HCT116 (cell line): ENCODE data around the gene RABGAP1. TPM values are rescaled to one million over a fixed set of nuclear protein-coding genes. Genes with fewer than 3 reads are reported as not detected.

ENCODE experiments used
- ATAC-seq: fragments of 200-7000 bp; cut with Tn5 transposase; 2 replicates; pipeline ENCODE4 v1.9.1; 2020; ENCODE audit warnings: mild to moderate bottlenecking, moderate library complexity
- BruUV-seq: library from RNA; stranded (reverse); fragments of 400-500 nt; replicated peaks from 2 replicates; lab custom pipeline; 2021; lab: Mats Ljungman, UMichigan
- CTCF ChIA-PET: fragments of 300-600 bp; sonication (Branson Sonifier 250); formaldehyde crosslinking; loops from one replicate; lab custom pipeline; 2021; ENCODE audit warnings: antibody characterized with exemption; lab: Charles Lee
- POLR2A ChIA-PET: fragments of 300-600, 350-600 bp; sonication (Branson Sonifier 250); formaldehyde crosslinking; loops from one replicate; lab custom pipeline; 2021; ENCODE audit warnings: antibody characterized with exemption; lab: Charles Lee
- RAD21 ChIA-PET, 2 experiments: fragments of 300-600 bp; sonication (Branson Sonifier 250); formaldehyde crosslinking; loops; one replicate each; lab custom pipeline; 2023; ENCODE audit warnings: low total read pairs in 2 of 2; ENCODE audit not compliant: uncharacterized antibody in 2 of 2, unreplicated experiment in 2 of 2, low non-redundant PET in 1 of 2; lab: Charles Lee
- DNase-seq: peaks from one replicate; pipeline ENCODE4 v3.0.0-alpha.2; 2010; ENCODE audit warnings: low read depth, low spot score
- H2AFZ ChIP-seq: fragments of 200-600 bp; shearing (Covaris generic), sonication (generic); 2 replicates; pipeline ENCODE4 v1.6.1; 2017; ENCODE audit warnings: low read depth, mixed run types, mixed read lengths, antibody characterized with exemption, low read length; ENCODE audit not compliant: poor library complexity, severe bottlenecking
- H3K27ac ChIP-seq: 2 replicates; pipeline ENCODE4 v1.5.1; 2012; ENCODE audit warnings: low read depth, low read length
- H3K27me3 ChIP-seq: fragments of 200-600 bp; sonication (generic); 2 replicates; pipeline ENCODE4 v1.6.1; 2016; ENCODE audit warnings: mixed run types, low read length, mixed read lengths; ENCODE audit not compliant: insufficient read depth
- H3K36me3 ChIP-seq, 2 experiments: fragments of 200-500 bp in 1 of 2; fragments of 200-600 bp in 1 of 2; sonication (Bioruptor generic) in 1 of 2; sonication (generic) in 1 of 2; 2 replicates each; pipeline versions ENCODE4 v1.5.1 to v1.6.1; 2014 to 2016; ENCODE audit warnings: low read length in 2 of 2, inconsistent platforms in 1 of 2, mixed read lengths in 1 of 2, mixed run types in 1 of 2; ENCODE audit not compliant: insufficient read depth in 2 of 2, control insufficient read depth in 1 of 2
- H3K4me1 ChIP-seq, 2 experiments: fragments of 200-600 bp in 1 of 2; sonication (generic) in 1 of 2; 2 replicates each; pipeline versions ENCODE4 v1.5.1 to v1.6.1; 2012 to 2017; ENCODE audit warnings: low read length in 2 of 2, inconsistent platforms in 1 of 2, mild to moderate bottlenecking in 1 of 2, mixed read lengths in 1 of 2, mixed run types in 1 of 2, moderate library complexity in 1 of 2; ENCODE audit not compliant: insufficient read depth in 2 of 2, control insufficient read depth in 1 of 2
- H3K4me2 ChIP-seq: fragments of 200-600 bp; sonication (generic); 2 replicates; pipeline ENCODE4 v1.6.1; 2017; ENCODE audit warnings: mixed run types, low read length, mixed read lengths
- H3K4me3 ChIP-seq, 2 experiments: fragments of 200-600 bp in 1 of 2; sonication (generic) in 1 of 2; replicated peaks in 1 of 2; 2 replicates each; pipeline ENCODE4 v1.5.1; 2011 to 2016; ENCODE audit warnings: low read length in 2 of 2, control low read depth in 1 of 2, low read depth in 1 of 2, mild to moderate bottlenecking in 1 of 2, mixed read lengths in 1 of 2, mixed run types in 1 of 2
- H3K79me2 ChIP-seq: fragments of 200-600 bp; sonication (generic); 2 replicates; pipeline ENCODE4 v1.6.1; 2017; ENCODE audit warnings: mild to moderate bottlenecking, mixed run types, low read length, moderate library complexity, mixed read lengths; ENCODE audit not compliant: insufficient read depth
- H3K9ac ChIP-seq: fragments of 200-600 bp; sonication (generic); 2 replicates; pipeline ENCODE4 v1.6.1; 2016; ENCODE audit warnings: low read length, mixed read lengths
- H3K9me2 ChIP-seq: fragments of 200-600 bp; sonication (generic), shearing (Covaris generic); 2 replicates; pipeline ENCODE4 v1.6.1; 2017; ENCODE audit warnings: mixed run types, mild to moderate bottlenecking, moderate library complexity; ENCODE audit not compliant: insufficient read depth
- H3K9me3 ChIP-seq, 2 experiments: fragments of 200-500 bp in 1 of 2; fragments of 200-600 bp in 1 of 2; sonication (Bioruptor generic) in 1 of 2; sonication (generic) in 1 of 2; 2 replicates each; pipeline ENCODE4 v1.6.1; 2014 to 2017; ENCODE audit warnings: low read length in 2 of 2, mixed read lengths in 2 of 2, inconsistent platforms in 1 of 2, low read depth in 1 of 2, mild to moderate bottlenecking in 1 of 2, mixed run types in 1 of 2, moderate library complexity in 1 of 2; ENCODE audit not compliant: control insufficient read depth in 1 of 2, insufficient read depth in 1 of 2
- H4K20me1 ChIP-seq: fragments of 200-600 bp; sonication (generic), shearing (Covaris generic); 2 replicates; pipeline ENCODE4 v1.6.1; 2017; ENCODE audit warnings: mixed run types, mild to moderate bottlenecking, moderate library complexity; ENCODE audit not compliant: insufficient read depth
- CBX3 ChIP-seq: IDR thresholded peaks from 2 replicates; pipeline ENCODE4 v1.6.1; 2012; ENCODE audit warnings: low read depth
- CEBPB ChIP-seq: IDR thresholded peaks from 2 replicates; pipeline ENCODE4 v1.6.1; 2012; ENCODE audit warnings: low read depth
- CTCF ChIP-seq, 3 experiments: fragments of 200-600 bp in 1 of 3; sonication (generic) in 1 of 3; IDR thresholded peaks in 2 of 3; conservative IDR thresholded peaks in 1 of 3; 2 replicates each; pipeline ENCODE4 v1.5.1; 2012 to 2017; ENCODE audit warnings: low read depth in 2 of 3, low read length in 2 of 3, antibody characterized with exemption in 1 of 3, borderline replicate concordance in 1 of 3, control low read depth in 1 of 3, mild to moderate bottlenecking in 1 of 3, mixed read lengths in 1 of 3, mixed run types in 1 of 3, moderate library complexity in 1 of 3; ENCODE audit not compliant: insufficient read depth in 1 of 3
- ELF1 ChIP-seq: IDR thresholded peaks from 2 replicates; pipeline ENCODE4 v1.6.1; 2012; ENCODE audit warnings: low read depth, borderline replicate concordance
- FOSL1 ChIP-seq: IDR thresholded peaks from 2 replicates; pipeline ENCODE4 v1.6.1; 2012; ENCODE audit warnings: low read depth
- JUND ChIP-seq: IDR thresholded peaks from 2 replicates; pipeline ENCODE4 v1.6.1; 2012
- POLR2A ChIP-seq: IDR thresholded peaks from 2 replicates; pipeline ENCODE4 v1.7.0; 2011; ENCODE audit warnings: borderline replicate concordance; ENCODE audit not compliant: insufficient read depth, insufficient read length; ENCODE audit errors: extremely low read depth
- ZFX ChIP-seq: fragments of 450-650 bp; IDR thresholded peaks from 2 replicates; pipeline ENCODE4 v1.6.1; 2017
- intact Hi-C: fragments of 100-400 bp; cut with micrococcal nuclease; formaldehyde crosslinking; loops from 2 replicates; pipeline ENCODE4 v1.10.0; 2022
- total RNA-seq: library from RNA; stranded (reverse); gene quantifications from one replicate; pipeline ENCODE4 v1.2.1, GENCODE V29; 2021; ENCODE audit not compliant: unreplicated experiment

The RABGAP1 gene
- total RNA-seq, 1 experiment from 2014 or later, result 29.7 TPM

GRCh38 chr9:123129423-123129822 is 188.6 kb downstream of the RABGAP1 start:
- ATAC-seq (no peak), DNase-seq (no peak)
- Histone ChIP-seq H3K4me2 (no peak overlapping the region), H3K4me1 (no peaks in the 10 kb centered on the region), H3K79me2 (no peaks in the 10 kb centered on the region), H3K27me3 (no peaks in the 10 kb centered on the region), H2AFZ (no peak overlapping the region), H3K36me3 (peaks cover 0 to 6% of the 10 kb centered on the region in 2 experiments; a peak in 1 of 4 replicates), H4K20me1 (no peaks in the 10 kb centered on the region), H3K27ac (no peak overlapping the region), H3K9me3 (no peaks in the 10 kb centered on the region), H3K4me3 (no peak overlapping the region), H3K9ac (no peak overlapping the region), H3K9me2 (no peaks in the 10 kb centered on the region)
- intact Hi-C loops, result no loop called here
- POLR2A ChIA-PET, result no interaction called here
- CTCF ChIA-PET, result no interaction called here
- BruUV-seq, result no TSS peak
- TF ChIP-seq CEBPB (no peak), JUND (no peak), ZFX (no peak)
- RAD21 ChIA-PET, result no interaction called here

- no peaks in the 10 kb centered on the region for H3K79me2 ChIP-seq
- intact Hi-C loops, result no loop called here
- CTCF ChIA-PET, result no interaction called here
- no peak for DNase-seq
- BruUV-seq, result no TSS peak
- no peaks in the 10 kb centered on the region for H3K27me3 ChIP-seq
- H3K4me3 ChIP-seq, result no peak overlapping the region
- POLR2A ChIA-PET, result no interaction called here
- no peak overlapping the region for H2AFZ ChIP-seq
- no peaks in the 10 kb centered on the region for H3K9me3 ChIP-seq
- RAD21 ChIA-PET, result no interaction called here
- peaks cover 0 to 12% of the 10 kb centered on the region in 2 experiments; a peak in 2 of 4 replicates for H3K36me3 ChIP-seq
- no peak overlapping the region for H3K27ac ChIP-seq
- H3K9me2 ChIP-seq, result no peaks in the 10 kb centered on the region
- no peaks in the 10 kb centered on the region for H4K20me1 ChIP-seq
- H3K4me1 ChIP-seq, result no peaks in the 10 kb centered on the region
- no peak overlapping the region for H3K4me2 ChIP-seq
- TF ChIP-seq CBX3 (no peak), ELF1 (no peak), CTCF (IDR thresholded peaks at IDR 0.05 in 2 of 3, conservative IDR thresholded peaks at IDR 0.05 in 1 of 3; ENCODE audit: borderline replicate concordance in 1 of 3, insufficient read depth in 1 of 3, low read depth in 2 of 3, low read length in 2 of 3) (no peak), FOSL1 (no peak), POLR2A (no peak)
- ATAC-seq, result no peak
- H3K9ac ChIP-seq, result no peak overlapping the region
Measured at GRCh38 chr9:123131258-123131657, 190.4 kb downstream of the RABGAP1 start.
